ENCODE results near the gene PARD3B.
"Not testable (repeated sequence)": the region's sequence is repeated elsewhere in the genome, so short reads cannot be mapped to it uniquely, and the experiment has no call there.

DNA sequence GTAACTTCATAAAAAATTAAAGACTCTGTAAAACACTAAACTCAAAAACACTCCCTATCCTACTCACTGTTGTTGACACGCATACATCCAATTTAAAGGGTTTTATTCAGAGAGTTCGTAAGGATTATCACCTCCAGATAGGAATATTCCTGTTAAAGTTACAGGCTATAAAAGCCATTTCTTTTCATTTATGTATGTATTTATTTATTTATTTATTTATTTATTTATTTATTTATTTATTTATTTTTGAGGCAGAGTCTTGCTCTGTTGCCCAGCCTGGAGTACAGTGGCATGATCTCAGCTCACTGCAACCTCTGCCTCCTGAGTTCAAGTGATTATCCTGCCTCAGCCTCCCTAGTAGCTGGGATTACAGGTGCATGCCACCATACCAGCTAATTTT, 948.3 kb downstream of the PARD3B start:
- TF ChIP-seq, protein P1, sequence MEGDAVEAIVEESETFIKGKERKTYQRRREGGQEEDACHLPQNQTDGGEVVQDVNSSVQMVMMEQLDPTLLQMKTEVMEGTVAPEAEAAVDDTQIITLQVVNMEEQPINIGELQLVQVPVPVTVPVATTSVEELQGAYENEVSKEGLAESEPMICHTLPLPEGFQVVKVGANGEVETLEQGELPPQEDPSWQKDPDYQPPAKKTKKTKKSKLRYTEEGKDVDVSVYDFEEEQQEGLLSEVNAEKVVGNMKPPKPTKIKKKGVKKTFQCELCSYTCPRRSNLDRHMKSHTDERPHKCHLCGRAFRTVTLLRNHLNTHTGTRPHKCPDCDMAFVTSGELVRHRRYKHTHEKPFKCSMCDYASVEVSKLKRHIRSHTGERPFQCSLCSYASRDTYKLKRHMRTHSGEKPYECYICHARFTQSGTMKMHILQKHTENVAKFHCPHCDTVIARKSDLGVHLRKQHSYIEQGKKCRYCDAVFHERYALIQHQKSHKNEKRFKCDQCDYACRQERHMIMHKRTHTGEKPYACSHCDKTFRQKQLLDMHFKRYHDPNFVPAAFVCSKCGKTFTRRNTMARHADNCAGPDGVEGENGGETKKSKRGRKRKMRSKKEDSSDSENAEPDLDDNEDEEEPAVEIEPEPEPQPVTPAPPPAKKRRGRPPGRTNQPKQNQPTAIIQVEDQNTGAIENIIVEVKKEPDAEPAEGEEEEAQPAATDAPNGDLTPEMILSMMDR (IDR thresholded peaks at IDR 0.05): not testable (repeated sequence)
- TF ChIP-seq POLR2AphosphoS5 (IDR thresholded peaks at IDR 0.05; ENCODE audit: low read depth, low read length); SIN3A (IDR thresholded peaks at IDR 0.05; ENCODE audit: borderline replicate concordance, insufficient read depth, low read depth, low read length): not testable (repeated sequence)

Measured in Panc1 (cell line).